Measurements from ENCODE around the gene GRK7.

DNA sequence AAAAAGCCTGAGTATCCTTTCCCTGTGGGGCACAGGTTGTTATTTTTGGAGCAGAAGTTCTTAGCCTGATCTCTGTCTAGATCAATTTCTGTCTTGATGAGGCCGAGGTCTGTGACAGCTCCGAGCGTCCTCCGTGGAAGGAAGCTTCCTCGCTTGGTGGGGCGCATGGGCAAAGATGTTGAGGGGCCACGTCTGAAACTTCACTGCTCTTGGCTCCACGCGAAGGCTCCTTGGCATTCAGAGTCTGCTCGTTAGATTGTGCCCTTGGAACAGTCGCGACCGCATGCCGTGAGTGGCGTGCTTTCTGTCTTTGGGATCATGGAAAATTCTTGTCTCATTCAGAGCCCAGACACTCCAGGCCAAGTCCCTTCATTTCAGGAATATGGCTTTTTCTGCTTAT is 13.7 kb downstream of the GRK7 start:
- TF ChIP-seq CTCF (IDR thresholded peaks at IDR 0.05 in 2 of 3, conservative IDR thresholded peaks at IDR 0.05 in 1 of 3; ENCODE audit: borderline replicate concordance in 1 of 3, insufficient read depth in 1 of 3, low read depth in 2 of 3, low read length in 2 of 3) = no peak
- TF ChIP-seq ZNF274 (IDR thresholded peaks at IDR 0.05; ENCODE audit: low read depth, low read length) = no peak
- TF ChIP-seq RAD21 (IDR thresholded peaks at IDR 0.05; ENCODE audit: low read depth) = no peak
- TF ChIP-seq POLR2AphosphoS5 (IDR thresholded peaks at IDR 0.05; ENCODE audit: low read depth, low read length) = no peak
- TF ChIP-seq ZFX (IDR thresholded peaks at IDR 0.05) = no peak
- TF ChIP-seq POLR2A (IDR thresholded peaks at IDR 0.05; ENCODE audit: borderline replicate concordance, extremely low read depth, insufficient read depth, insufficient read length) = no peak
- TF ChIP-seq, protein P1, sequence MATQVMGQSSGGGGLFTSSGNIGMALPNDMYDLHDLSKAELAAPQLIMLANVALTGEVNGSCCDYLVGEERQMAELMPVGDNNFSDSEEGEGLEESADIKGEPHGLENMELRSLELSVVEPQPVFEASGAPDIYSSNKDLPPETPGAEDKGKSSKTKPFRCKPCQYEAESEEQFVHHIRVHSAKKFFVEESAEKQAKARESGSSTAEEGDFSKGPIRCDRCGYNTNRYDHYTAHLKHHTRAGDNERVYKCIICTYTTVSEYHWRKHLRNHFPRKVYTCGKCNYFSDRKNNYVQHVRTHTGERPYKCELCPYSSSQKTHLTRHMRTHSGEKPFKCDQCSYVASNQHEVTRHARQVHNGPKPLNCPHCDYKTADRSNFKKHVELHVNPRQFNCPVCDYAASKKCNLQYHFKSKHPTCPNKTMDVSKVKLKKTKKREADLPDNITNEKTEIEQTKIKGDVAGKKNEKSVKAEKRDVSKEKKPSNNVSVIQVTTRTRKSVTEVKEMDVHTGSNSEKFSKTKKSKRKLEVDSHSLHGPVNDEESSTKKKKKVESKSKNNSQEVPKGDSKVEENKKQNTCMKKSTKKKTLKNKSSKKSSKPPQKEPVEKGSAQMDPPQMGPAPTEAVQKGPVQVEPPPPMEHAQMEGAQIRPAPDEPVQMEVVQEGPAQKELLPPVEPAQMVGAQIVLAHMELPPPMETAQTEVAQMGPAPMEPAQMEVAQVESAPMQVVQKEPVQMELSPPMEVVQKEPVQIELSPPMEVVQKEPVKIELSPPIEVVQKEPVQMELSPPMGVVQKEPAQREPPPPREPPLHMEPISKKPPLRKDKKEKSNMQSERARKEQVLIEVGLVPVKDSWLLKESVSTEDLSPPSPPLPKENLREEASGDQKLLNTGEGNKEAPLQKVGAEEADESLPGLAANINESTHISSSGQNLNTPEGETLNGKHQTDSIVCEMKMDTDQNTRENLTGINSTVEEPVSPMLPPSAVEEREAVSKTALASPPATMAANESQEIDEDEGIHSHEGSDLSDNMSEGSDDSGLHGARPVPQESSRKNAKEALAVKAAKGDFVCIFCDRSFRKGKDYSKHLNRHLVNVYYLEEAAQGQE (IDR thresholded peaks at IDR 0.05; ENCODE audit: low read depth) = no peak
- TF ChIP-seq, protein P2, sequence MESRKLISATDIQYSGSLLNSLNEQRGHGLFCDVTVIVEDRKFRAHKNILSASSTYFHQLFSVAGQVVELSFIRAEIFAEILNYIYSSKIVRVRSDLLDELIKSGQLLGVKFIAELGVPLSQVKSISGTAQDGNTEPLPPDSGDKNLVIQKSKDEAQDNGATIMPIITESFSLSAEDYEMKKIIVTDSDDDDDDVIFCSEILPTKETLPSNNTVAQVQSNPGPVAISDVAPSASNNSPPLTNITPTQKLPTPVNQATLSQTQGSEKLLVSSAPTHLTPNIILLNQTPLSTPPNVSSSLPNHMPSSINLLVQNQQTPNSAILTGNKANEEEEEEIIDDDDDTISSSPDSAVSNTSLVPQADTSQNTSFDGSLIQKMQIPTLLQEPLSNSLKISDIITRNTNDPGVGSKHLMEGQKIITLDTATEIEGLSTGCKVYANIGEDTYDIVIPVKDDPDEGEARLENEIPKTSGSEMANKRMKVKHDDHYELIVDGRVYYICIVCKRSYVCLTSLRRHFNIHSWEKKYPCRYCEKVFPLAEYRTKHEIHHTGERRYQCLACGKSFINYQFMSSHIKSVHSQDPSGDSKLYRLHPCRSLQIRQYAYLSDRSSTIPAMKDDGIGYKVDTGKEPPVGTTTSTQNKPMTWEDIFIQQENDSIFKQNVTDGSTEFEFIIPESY (IDR thresholded peaks at IDR 0.05; ENCODE audit: extremely low read depth, insufficient replicate concordance, low read length) = no peak
- TF ChIP-seq EGR1 (IDR thresholded peaks at IDR 0.05; ENCODE audit: low read depth) = no peak
- TF ChIP-seq JUND (IDR thresholded peaks at IDR 0.05) = no peak
- TF ChIP-seq, protein P3, sequence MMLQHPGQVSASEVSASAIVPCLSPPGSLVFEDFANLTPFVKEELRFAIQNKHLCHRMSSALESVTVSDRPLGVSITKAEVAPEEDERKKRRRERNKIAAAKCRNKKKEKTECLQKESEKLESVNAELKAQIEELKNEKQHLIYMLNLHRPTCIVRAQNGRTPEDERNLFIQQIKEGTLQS (IDR thresholded peaks at IDR 0.05) = no peak
- TF ChIP-seq TCF7L2 (IDR thresholded peaks at IDR 0.05; ENCODE audit: borderline replicate concordance, extremely low read depth, insufficient read depth, insufficient read length) = no peak
